GM11168 (cell line): Measurements from ENCODE around the gene PCNX1.

ENCODE experiments used
- in situ Hi-C: fragments of 300-500 bp; cut with MboI; formaldehyde crosslinking; loops from one replicate; pipeline ENCODE4 v1.12.0; 2022; ENCODE audit warnings: low sequenced_read_pairs; ENCODE audit not compliant: unreplicated experiment

PCNX1 gene

DNA sequence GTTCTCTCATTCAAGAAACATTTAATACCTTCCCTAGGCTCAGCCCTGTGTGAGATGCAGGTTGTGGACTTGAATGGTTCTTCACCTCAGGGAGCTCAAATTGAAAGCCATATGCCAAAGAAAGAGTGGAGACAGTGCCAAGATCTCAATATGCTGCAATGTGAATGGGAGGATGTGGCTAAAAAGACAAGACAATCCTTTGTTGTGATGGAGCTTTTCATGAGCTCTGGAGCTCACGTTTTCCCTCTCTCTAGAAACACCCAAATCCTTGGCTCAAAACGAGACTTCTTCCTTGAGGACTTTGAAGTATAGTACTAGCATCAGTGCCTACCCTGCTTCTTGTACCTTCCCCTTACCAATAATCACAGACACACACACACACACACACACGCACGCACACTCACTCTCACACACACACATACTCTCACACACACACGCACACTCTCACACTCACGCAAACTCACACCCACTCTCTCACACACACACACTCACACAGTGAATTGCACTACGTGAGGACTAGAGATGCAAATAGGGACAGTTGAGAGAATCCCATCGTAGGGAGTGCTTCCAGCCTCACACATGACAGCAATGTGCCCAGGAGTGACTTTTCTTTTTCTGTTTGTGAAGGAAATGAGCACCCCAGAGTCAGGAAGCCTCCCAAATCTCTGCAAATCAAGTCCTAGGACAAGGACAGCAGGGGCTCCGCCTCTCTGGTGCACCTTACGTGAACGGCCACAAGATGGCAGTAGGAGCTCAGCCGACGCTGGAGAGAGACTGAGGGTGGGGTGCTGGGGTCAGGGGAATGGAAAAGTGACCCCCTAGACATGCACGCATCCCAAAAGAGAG, 231.4 kb downstream of the PCNX1 start:
- in situ Hi-C loops, result no loop called here

DNA sequence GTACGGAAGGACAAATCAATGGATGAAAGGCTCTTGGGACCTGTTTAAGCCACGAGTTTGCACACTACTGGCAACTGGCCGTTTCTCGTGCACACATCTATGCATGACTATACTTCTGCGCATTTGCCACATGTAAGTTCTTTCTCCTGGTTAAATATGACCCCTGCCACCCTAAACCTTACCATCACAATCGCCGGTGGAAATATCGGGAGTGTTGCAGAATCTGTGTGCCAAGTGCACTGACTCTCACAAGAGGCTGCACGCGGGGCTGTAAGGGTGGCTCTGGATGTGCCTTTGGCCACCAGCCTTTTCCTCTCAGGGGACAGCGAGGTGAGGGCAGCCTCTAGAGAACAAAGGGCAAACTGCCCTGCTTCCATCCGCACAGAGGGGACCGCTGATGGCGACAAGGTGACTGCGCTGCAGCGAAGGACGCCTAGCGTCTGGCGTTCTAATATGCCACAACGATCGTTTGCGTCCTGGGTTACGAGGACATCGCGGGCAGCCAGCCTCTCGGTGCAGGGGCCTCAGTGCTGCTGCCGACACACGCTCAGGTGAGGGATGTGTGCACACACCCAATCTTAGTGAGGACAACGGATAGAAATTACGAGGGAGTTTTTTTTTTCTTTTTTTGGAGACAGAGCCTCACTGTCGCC, 232.2 kb downstream of the PCNX1 start:
- in situ Hi-C loops, result no loop called here

- in situ Hi-C loops, result loop anchor here (10.0 kb wide), 1 partner anchor 165 kb away; no protein-coding TSS in a partner anchor
Observed at GRCh38 chr14:71140157-71140556, 232.9 kb downstream of the PCNX1 start.

GRCh38 chr14:71141701-71142374, 234.6 kb downstream of the PCNX1 start:
- in situ Hi-C loops, result loop anchor here (10.0 kb wide), 1 partner anchor 163 kb away; no protein-coding TSS in a partner anchor

DNA sequence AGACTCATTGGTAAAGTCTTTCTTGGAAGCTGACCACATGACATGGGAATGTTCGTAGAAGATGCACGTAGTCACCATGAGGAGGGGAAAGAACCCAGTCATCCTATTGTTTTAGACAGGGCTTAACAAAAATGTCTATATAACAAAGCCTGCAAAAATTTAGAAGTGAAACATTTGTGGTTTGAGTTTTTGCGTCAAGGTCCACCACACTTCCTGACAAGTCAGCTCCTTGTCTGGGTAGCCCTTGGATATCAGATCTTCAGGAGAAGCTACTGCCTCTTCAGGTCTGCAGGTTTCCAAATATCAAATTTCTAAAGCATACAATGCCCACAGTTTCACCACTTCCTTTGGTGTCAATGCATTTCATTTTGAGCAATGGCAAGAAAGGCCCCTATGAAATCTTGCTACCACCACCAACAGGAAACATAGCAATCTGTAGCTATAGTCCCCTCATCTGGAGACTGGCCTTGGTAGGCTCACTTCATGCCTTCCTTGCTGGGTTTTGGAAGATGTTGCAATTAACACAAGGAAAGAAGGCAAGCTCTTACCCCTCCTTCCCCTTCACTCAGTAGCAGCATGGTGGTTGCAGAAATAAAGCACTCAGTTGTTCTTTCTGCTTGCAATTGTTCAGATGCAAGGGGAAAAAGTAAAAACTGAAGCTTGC, 235.2 kb downstream of the PCNX1 start:
- in situ Hi-C loops, result loop anchor here (10.0 kb wide), 1 partner anchor 162 kb away; no protein-coding TSS in a partner anchor

- in situ Hi-C loops, result loop anchor here (10.0 kb wide), 1 partner anchor 161 kb away; no protein-coding TSS in a partner anchor
Observed at GRCh38 chr14:71143381-71144290, 236.4 kb downstream of the PCNX1 start.

DNA sequence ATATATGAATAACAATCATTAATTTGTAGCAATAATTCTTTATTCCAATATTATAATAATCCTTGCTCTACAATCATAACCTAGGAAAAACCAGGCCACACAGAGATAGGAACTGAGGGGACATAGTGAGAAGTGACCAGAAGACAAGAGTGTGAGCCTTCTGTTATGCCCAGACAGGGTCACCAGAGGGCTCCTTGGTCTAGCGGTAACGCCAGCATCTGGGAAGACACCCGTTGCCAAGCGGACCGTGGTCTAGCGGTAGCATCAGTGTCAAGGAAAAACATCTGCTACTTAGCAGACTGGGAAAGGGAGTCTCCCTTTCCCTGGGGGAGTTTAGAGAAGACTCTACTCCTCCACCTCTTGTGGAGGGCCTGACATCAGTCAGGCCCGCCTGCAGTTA, 240.1 kb downstream of the PCNX1 start:
- in situ Hi-C loops, result loop anchor here (5.0 to 10.0 kb wide), 2 partner anchors 157 to 600 kb away; no protein-coding TSS in a partner anchor

- in situ Hi-C loops, result loop anchor here (5.0 to 10.0 kb wide), 2 partner anchors 156 to 599 kb away; no protein-coding TSS in a partner anchor
Observed at GRCh38 chr14:71148627-71149026, 241.4 kb downstream of the PCNX1 start.

- in situ Hi-C loops, result no loop called here
Observed at GRCh38 chr14:71150737-71151136, 243.5 kb downstream of the PCNX1 start.

DNA sequence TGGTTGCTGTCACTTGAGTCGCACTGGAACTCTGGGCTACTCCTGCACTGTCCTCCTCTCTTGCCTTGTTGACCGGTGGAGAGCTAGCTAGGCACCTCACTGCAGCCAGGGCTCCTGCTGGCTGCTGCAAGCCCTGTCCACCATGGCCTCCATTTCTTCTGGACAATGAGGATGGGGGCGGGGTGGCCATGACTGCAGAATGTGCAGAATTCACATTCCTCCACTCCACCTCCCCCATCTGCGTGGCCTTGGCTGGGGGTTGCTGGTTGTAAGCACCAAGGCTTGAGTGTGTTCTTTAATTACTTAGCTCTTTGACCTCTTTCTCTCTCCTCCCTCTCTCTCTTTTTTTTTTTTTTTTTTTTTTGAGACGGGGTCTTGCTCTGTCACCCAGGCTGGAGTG, 248.5 kb downstream of the PCNX1 start:
- in situ Hi-C loops, result no loop called here

GRCh38 chr14:71163050-71163841, 256.0 kb downstream of the PCNX1 start:
- in situ Hi-C loops, result no loop called here

DNA sequence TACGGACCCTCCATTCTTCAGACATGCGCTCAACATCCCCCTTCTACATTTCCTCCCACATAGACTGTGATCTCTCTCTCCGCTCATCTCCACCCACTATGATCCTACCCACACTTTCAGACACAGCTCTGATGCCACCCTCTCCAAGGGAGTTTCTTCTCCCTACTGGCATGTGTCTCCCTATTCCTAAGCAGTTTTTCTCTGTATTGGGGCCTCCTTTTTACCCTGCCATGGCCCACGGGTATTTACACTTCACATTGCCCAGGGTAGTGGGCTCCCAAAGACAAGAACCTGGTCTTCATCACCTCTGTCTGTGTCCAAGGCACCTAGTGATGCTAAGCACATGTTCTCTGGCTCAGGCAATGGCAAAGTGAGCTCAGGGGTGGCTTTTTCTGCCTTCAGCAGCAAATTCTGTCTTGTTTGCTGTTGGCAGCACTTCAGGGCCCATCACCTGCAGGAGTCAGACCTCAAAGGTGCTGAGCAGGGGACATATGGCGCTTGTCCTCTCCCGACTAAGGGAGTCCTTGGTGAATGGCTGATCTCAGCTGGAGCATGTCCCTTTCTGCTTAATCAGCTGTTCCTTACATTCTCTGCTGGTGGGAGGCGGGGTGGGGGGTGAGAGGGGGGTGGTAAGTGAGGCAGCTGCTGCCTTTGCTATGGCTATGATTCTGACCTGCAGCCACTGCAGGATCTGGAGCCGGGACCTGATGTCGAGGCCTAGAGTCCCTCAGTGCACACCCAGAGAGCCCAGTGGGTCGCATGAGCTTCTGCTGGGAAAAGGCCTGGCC, 256.8 kb downstream of the PCNX1 start:
- in situ Hi-C loops, result no loop called here
